HEK293T (cell line): ENCODE measurements around the gene APOL4.
A peak's percentile ranks its signal among the peaks of the same experiment; 100 is the strongest.

ENCODE experiments used
- CTCF ChIA-PET: fragments of 350-600 bp; formaldehyde crosslinking; extraction: SDS; loops from one replicate; lab custom pipeline; 2021; ENCODE audit warnings: antibody characterized with exemption, inconsistent platforms; lab: Yijun Ruan, JAX
- POLR2A ChIA-PET: fragments of 350-600 bp; formaldehyde crosslinking; extraction: SDS; loops from one replicate; lab custom pipeline; 2020; ENCODE audit warnings: antibody characterized with exemption, inconsistent platforms; lab: Yijun Ruan, JAX
- DNase-seq: peaks from one replicate; pipeline ENCODE4 v3.0.0; 2012; ENCODE audit warnings: mixed read lengths; ENCODE audit errors: extremely low spot score
- ARNT ChIP-seq: fragments of 450-650 bp; IDR thresholded peaks from 2 replicates; pipeline ENCODE4 v1.6.1; 2017; ENCODE audit warnings: mild to moderate bottlenecking
- BHLHE40 ChIP-seq: fragments of 450-650 bp; IDR thresholded peaks from 2 replicates; pipeline ENCODE4 v1.6.1; 2016; ENCODE audit warnings: mild to moderate bottlenecking, moderate library complexity, borderline replicate concordance
- CTBP1 ChIP-seq: fragments of 450-650 bp; IDR thresholded peaks from 2 replicates; pipeline ENCODE4 v1.6.1; 2016; ENCODE audit warnings: borderline replicate concordance
- ELF4 ChIP-seq: fragments of 450-650 bp; IDR thresholded peaks from 2 replicates; pipeline ENCODE4 v1.6.1; 2017; ENCODE audit warnings: antibody characterized with exemption
- FOXA1 ChIP-seq: fragments of 450-650 bp; IDR thresholded peaks from 2 replicates; pipeline ENCODE4 v1.6.1; 2016; ENCODE audit warnings: mild to moderate bottlenecking
- FOXK2 ChIP-seq: fragments of 450-650 bp; IDR thresholded peaks from 2 replicates; pipeline ENCODE4 v1.6.1; 2016; ENCODE audit warnings: mild to moderate bottlenecking
- FOXM1 ChIP-seq: fragments of 450-650 bp; IDR thresholded peaks from 2 replicates; pipeline ENCODE4 v1.6.1; 2017; ENCODE audit warnings: mild to moderate bottlenecking, borderline replicate concordance
- HDGF ChIP-seq: fragments of 450-650 bp; IDR thresholded peaks from 2 replicates; pipeline ENCODE4 v1.6.1; 2017; ENCODE audit warnings: antibody characterized with exemption, borderline replicate concordance
- L3MBTL2 ChIP-seq: fragments of 450-650 bp; conservative IDR thresholded peaks from 2 replicates; pipeline ENCODE4 v1.6.1; 2016; ENCODE audit warnings: mild to moderate bottlenecking
- LEF1 ChIP-seq: fragments of 450-650 bp; IDR thresholded peaks from 2 replicates; pipeline ENCODE4 v1.6.1; 2017; ENCODE audit warnings: mild to moderate bottlenecking, borderline replicate concordance
- NFRKB ChIP-seq: fragments of 450-650 bp; IDR thresholded peaks from 2 replicates; pipeline ENCODE4 v1.6.1; 2016; ENCODE audit warnings: mild to moderate bottlenecking, moderate library complexity
- SP1 ChIP-seq: fragments of 450-650 bp; IDR thresholded peaks from 2 replicates; pipeline ENCODE4 v1.6.1; 2017
- SUZ12 ChIP-seq: fragments of 450-650 bp; IDR thresholded peaks from 2 replicates; pipeline ENCODE4 v1.6.1; 2016; ENCODE audit warnings: mild to moderate bottlenecking
- TARDBP ChIP-seq: fragments of 450-650 bp; IDR thresholded peaks from 2 replicates; pipeline ENCODE4 v1.6.1; 2016
- ZNF384 ChIP-seq: fragments of 450-650 bp; IDR thresholded peaks from 2 replicates; pipeline ENCODE4 v1.6.1; 2016
- TF ChIP-seq, protein P1 (sequence below): fragments of 450-650 bp; IDR thresholded peaks from 2 replicates; pipeline ENCODE4 v1.6.1; 2016

The APOL4 gene

DNA sequence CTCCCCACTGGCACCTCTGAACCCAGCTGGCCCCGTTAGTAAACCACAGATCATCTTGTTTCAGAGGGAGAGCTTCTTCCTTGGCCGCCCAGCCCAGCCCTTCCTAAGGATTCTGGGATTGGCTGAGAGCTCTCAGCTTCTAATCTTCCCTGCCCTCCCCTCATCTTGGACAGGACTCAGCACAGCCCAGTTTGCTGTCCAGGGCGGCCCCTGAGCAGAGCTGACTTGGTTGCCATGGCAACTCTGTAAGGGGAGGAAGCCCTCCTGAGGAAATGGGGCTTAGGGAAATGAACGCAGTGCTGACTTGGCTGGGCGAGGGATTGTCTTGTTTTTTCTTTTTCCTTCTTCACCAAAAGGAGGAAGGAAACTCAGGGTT, 4.6 kb downstream of the APOL4 start:
- ChIA-PET POLR2A (interaction anchor here (0.6 to 0.8 kb wide), 2 partner anchors 39 to 42 kb away, joined by 3 read pairs; partner anchors contain the start of gene APOL2), CTCF (interaction anchor here (1.1 kb wide), 1 partner anchor 15 kb away, joined by 4 read pairs; no protein-coding TSS in a partner anchor)
- DNase-seq = no peak
- no peak for TF ChIP-seq FOXM1

DNA sequence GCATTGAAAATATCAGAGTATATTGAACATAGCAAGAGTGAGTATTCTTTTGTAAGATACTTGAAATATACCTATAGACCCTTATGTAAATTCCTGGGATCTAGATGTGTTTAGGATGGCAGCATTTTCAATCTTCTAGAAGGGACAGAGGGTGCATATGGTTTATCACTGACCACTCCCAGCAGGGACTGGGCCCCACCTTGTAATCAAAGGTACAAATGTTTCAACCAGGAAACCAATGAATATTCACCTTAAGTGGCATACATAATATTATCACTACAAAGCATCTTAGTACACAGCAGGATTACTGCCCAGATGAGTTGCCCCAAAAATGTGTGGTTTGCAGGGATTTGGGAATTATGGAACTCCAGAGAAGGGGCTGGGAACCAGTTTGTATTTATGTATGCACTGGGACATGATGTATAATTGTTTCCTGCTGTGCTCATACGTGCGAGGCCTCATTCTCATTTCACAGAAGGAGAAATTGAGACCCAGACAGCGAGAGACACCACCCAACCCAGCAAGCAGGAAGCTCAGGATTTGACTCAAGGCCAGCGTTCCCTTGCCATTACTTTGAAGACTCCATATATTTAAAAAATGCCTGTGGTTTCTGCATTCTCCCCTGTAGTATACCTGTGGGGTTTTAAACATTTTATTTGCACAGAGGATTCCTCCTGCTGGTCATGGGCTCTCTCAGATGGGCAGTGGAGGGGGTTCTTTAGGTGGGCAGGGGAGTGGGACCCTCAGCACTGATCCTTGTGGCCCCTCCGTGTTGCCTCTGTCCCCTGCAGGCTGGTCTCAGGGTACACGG, 5.2 kb downstream of the APOL4 start:
- DNase-seq = no peak
- TF ChIP-seq SP1 = no peak
- no peak for TF ChIP-seq SUZ12
- no peak for TF ChIP-seq ZNF384
- no peak for TF ChIP-seq FOXM1
- TF ChIP-seq FOXA1 = no peak
- TF ChIP-seq FOXK2 = no peak
- no peak for TF ChIP-seq L3MBTL2
- TF ChIP-seq HDGF = no peak
- ChIA-PET CTCF (interaction anchor here (1.1 to 1.7 kb wide), 2 partner anchors 15 to 89 kb away, joined by 4 to 8 read pairs; no protein-coding TSS in a partner anchor), POLR2A (interaction anchor here (0.8 to 1.6 kb wide), 3 partner anchors 39 to 90 kb away, joined by 3 read pairs; partner anchors contain the start of gene APOL2)

DNA sequence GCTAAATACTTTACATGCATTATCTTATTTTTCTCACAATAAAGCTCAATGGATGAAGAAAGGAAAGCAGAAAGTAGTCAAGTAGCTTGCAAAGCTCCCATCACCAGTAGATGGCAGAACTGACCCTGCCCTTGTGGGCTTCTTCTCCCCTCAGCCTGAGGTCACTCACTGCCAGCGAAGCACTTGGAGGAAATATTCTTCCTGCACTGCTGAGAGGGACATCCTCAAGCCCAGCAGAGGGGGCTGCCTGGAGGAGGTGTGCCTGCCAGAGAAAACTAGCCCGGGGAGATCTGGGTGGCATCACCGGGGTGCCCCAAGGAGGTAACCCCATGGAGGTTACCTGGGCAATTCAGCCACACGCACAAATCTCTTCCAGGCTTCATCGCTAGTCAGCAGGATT, 6.6 kb downstream of the APOL4 start:
- ChIA-PET POLR2A (interaction anchor here (0.9 to 1.6 kb wide), 2 partner anchors 91 to 129 kb away, joined by 3 read pairs; no protein-coding TSS in a partner anchor), CTCF (interaction anchor here (0.6 to 1.7 kb wide), 3 partner anchors 44 to 91 kb away, joined by 5 to 8 read pairs (median 6); partner anchors contain the start of gene APOL2)
- DNase-seq = peak; percentile 60
- no peak for TF ChIP-seq ZNF384
- no peak for TF ChIP-seq NFRKB
- TF ChIP-seq FOXM1 = no peak
- TF ChIP-seq FOXA1 = no peak
- TF ChIP-seq HDGF = no peak
- TF ChIP-seq BHLHE40 = no peak
- no peak for TF ChIP-seq FOXK2
- TF ChIP-seq L3MBTL2 = no peak
- no peak for TF ChIP-seq TARDBP
- no peak for TF ChIP-seq LEF1
- no peak for TF ChIP-seq SUZ12
- TF ChIP-seq ARNT = no peak
- TF ChIP-seq ELF4 = no peak
- no peak for TF ChIP-seq SP1
- no peak for TF ChIP-seq CTBP1
- TF ChIP-seq, protein P1, sequence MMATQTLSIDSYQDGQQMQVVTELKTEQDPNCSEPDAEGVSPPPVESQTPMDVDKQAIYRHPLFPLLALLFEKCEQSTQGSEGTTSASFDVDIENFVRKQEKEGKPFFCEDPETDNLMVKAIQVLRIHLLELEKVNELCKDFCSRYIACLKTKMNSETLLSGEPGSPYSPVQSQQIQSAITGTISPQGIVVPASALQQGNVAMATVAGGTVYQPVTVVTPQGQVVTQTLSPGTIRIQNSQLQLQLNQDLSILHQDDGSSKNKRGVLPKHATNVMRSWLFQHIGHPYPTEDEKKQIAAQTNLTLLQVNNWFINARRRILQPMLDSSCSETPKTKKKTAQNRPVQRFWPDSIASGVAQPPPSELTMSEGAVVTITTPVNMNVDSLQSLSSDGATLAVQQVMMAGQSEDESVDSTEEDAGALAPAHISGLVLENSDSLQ = no peak

DNA sequence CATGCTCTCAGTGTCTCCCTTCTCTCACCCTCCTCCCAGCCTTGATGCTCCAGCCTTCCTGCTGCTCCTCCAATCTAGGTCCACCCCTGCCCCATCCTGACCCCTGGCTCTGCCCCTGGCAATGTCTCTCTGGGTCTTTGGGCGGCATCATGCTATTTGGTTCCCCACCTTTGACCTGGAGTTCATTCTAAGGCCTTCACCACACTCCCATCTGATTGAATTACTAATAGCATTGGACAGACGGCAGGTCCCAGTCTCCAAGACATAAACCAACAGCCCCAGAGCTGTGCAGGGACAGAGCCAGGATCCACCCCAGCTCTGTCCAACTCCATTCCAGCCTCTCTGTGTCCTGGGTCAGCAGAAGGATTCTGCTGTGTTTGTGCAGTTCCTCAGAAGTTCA, 7.2 kb downstream of the APOL4 start:
- ChIA-PET CTCF (interaction anchor here (0.9 to 1.7 kb wide), 2 partner anchors 44 to 91 kb away, joined by 5 to 8 read pairs; partner anchors contain the start of gene APOL2), POLR2A (interaction anchor here (0.9 kb wide), 1 partner anchor 129 kb away, joined by 3 read pairs; no protein-coding TSS in a partner anchor)
- TF ChIP-seq ZNF384 = no peak
- TF ChIP-seq ARNT = no peak
- no peak for TF ChIP-seq TARDBP
- no peak for TF ChIP-seq SUZ12
- no peak for TF ChIP-seq FOXK2
- no peak for TF ChIP-seq SP1
- TF ChIP-seq NFRKB = no peak
- TF ChIP-seq FOXA1 = no peak
- no peak for TF ChIP-seq ELF4
- TF ChIP-seq FOXM1 = no peak
- TF ChIP-seq CTBP1 = no peak
- TF ChIP-seq, protein P1 = no peak
- no peak for DNase-seq

DNA sequence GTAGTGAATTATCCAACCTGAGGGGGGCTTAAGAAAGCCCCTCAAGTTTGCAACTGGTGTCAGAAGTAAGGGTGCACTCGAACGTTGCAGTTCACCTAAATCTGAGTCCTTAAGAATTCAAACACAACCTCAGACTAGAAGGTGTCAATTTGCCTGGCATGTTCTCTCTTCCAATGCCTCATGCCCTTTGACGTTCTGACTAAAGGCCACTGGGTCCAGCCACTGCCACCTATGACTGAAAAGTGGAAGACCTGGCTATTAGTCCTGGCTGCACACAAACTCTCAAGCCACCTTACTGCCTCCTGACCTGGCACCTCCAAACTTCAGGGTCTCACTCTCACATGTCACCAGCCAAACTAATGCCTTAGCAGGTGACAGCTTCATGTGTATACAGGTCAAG, 8.0 kb downstream of the APOL4 start:
- TF ChIP-seq FOXK2 (no peak), SUZ12 (no peak), FOXM1 (no peak), BHLHE40 (no peak), ZNF384 (no peak), NFRKB (no peak), ARNT (no peak), HDGF (no peak), TARDBP (no peak), FOXA1 (no peak), LEF1 (no peak), ELF4 (no peak), CTBP1 (no peak), SP1 (no peak), L3MBTL2 (no peak)
- TF ChIP-seq, protein P1 = no peak
- DNase-seq = no peak
- ChIA-PET CTCF (no interaction called here), POLR2A (no interaction called here)

DNA sequence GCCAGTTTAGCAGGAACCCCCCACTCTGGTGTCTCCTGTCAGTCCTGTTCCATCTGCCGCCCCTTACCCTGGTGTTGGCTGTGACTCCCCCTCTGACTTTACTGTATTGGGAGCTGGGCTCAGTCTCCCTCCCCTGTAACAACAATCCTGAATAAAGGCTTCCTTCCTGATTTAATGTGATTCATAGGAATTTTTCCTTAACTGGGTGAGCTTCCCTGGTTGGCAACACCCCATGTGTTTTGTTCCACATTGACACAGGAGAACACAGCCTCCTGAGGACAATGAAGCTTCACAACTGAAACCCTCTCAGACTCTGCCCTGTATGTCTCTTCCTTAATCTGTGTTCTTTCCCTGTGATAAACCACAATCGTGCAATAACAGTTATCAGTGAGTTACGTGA, 8.4 kb downstream of the APOL4 start:
- no peak for DNase-seq
- ChIA-PET POLR2A (no interaction called here), CTCF (interaction anchor here (0.9 kb wide), 1 partner anchor 12 kb away, joined by 4 read pairs; no protein-coding TSS in a partner anchor)
- no peak for TF ChIP-seq L3MBTL2
- no peak for TF ChIP-seq SUZ12
- TF ChIP-seq ARNT = no peak
- TF ChIP-seq BHLHE40 = no peak
- no peak for TF ChIP-seq CTBP1
